ENCODE data around the gene PLEKHG2. TPM values are rescaled to one million over a fixed set of nuclear protein-coding genes. Genes with fewer than 3 reads are reported as not detected.
A peak's percentile ranks its signal among the peaks of the same experiment; 100 is the strongest.

The PLEKHG2 gene
- total and polyA plus RNA-seq, 9 of the 15 experiments (the other 6 are each of a cell fraction or from before 2014, with no cell fraction given) = 0.98 to 45.7 (median 9.8) TPM

GRCh38 chr19:39380521-39381502, 31.7 kb upstream of the PLEKHG2 start:
- peak; percentile 49; the same call in 1 of the 2 replicates for TF ChIP-seq POLR2G (IDR thresholded peaks at IDR 0.05; ENCODE audit: low read depth, low read length)
- TF ChIP-seq ZNF778 (CRISPR knock-in tag; IDR thresholded peaks at IDR 0.05) = no peak
- H3K9me3 ChIP-seq (replicated peaks; ENCODE audit: control insufficient read depth, insufficient read depth, low read depth, low read length) = no peaks in the 10 kb centered on the region
- no peaks in the 10 kb centered on the region for H3K27me3 ChIP-seq (ENCODE audit: control insufficient read depth in 2 of 2, insufficient read depth in 2 of 2, low read length in 2 of 2)
- ChIA-PET POLR2A (interaction anchor here (0.5 to 2.5 kb wide), 2 partner anchors 10 to 52 kb away, joined by 3 to 15 read pairs; partner anchors contain the start of genes MED29 and PAF1), CTCF (ENCODE audit: low intra/inter-chr PET ratio) (no interaction called here)
- ATAC-seq = no peak
- H3K4me1 ChIP-seq (replicated peaks in 1 of 2; ENCODE audit: control insufficient read depth in 2 of 2, insufficient read depth in 2 of 2, low read length in 2 of 2) = peaks cover 17 to 27% of the 10 kb centered on the region in 2 experiments
- H3K9me1 ChIP-seq (ENCODE audit: control insufficient read depth, insufficient read depth, low read length) = peaks cover 13% of the 10 kb centered on the region
- no TSS peak for BruUV-seq (replicated peaks)
- H3K79me2 ChIP-seq (ENCODE audit: control insufficient read depth, insufficient read depth, low read length) = 0 out of 3 replicates have a peak, but pooled peaks cover 3% of the 10 kb centered on the region
- DNase-seq (ENCODE audit: extremely low read depth in 1 of 4, low spot score in 3 of 4) = no peak
- intact Hi-C loops (cut with micrococcal nuclease) = no loop called here
- no peak overlapping the region for H3K4me3 ChIP-seq
- H3K4me2 ChIP-seq (ENCODE audit: insufficient read depth, low read length) = no peak overlapping the region
- 96% methylated on average over 12 of the region's 17 CpGs for WGBS (ENCODE audit: insufficient coverage, low coverage, missing lambda C conversion rate)
- H3K36me3 ChIP-seq (ENCODE audit: control insufficient read depth, insufficient read depth, low read length) = peaks cover 100% of the 10 kb centered on the region
- in situ Hi-C loops (cut with MboI) = no loop called here
- no peak overlapping the region for H2AFZ ChIP-seq (ENCODE audit: low read depth, low read length)
- H3K9ac ChIP-seq (ENCODE audit: insufficient read depth in 1 of 2, low read depth in 2 of 2, low read length in 2 of 2) = no peak overlapping the region
- H4K20me1 ChIP-seq (replicated peaks; ENCODE audit: control insufficient read depth, insufficient read depth, low read length) = peaks cover 30% of the 10 kb centered on the region
- no peak for FAIRE-seq
- no peak overlapping the region for H3K27ac ChIP-seq (ENCODE audit: extremely low read depth, low read depth, low read length)
